Measurements from ENCODE around the gene WDR74. TPM values are rescaled to one million over a fixed set of nuclear protein-coding genes. Genes with fewer than 3 reads are reported as not detected.

WDR74 gene
- total RNA-seq, 4 donors from 2014 or later = 23.8 to 41.6 (median 34.5) TPM

GRCh38 chr11:62841361-62842170 lies 2.2 kb upstream of the WDR74 start:
- TF ChIP-seq CTCF (IDR thresholded peaks at IDR 0.05; ENCODE audit: low read depth) = no peak

- no peak for TF ChIP-seq CTCF (IDR thresholded peaks at IDR 0.05; ENCODE audit: low read depth)
Observed at GRCh38 chr11:62835336-62835735, 4.1 kb downstream of the WDR74 start.

GRCh38 chr11:62832336-62833234 lies 6.8 kb downstream of the WDR74 start, which contains the start of gene TEX54:
TEX54 (minus strand) TSS chr11:62832841.
- TF ChIP-seq CTCF (IDR thresholded peaks at IDR 0.05; ENCODE audit: low read depth) = no peak

GRCh38 chr11:62831520-62832335 lies 7.7 kb downstream of the WDR74 start, which contains the start of gene STX5:
STX5 (minus strand) TSS chr11:62832051; CDS start chr11:62831243, 808 bp downstream.
- TF ChIP-seq CTCF (IDR thresholded peaks at IDR 0.05; ENCODE audit: low read depth) = no peak

GRCh38 chr11:62830904-62831519 lies 8.4 kb downstream of the WDR74 start:
- TF ChIP-seq CTCF (IDR thresholded peaks at IDR 0.05; ENCODE audit: low read depth) = no peak

- no peak for TF ChIP-seq CTCF (IDR thresholded peaks at IDR 0.05; ENCODE audit: low read depth)
Observed at GRCh38 chr11:62823677-62824076, 15.7 kb downstream of the WDR74 start.
